Lower leg skin (tissue), 4 donors: ENCODE results near the gene UNC13C. TPM values are rescaled to one million over a fixed set of nuclear protein-coding genes. Genes with fewer than 3 reads are reported as not detected.

Source experiments
- DNase-seq, 2 donors: peaks; one replicate each; pipeline ENCODE4 v3.0.0-alpha.2; 2019; ENCODE audit warnings: low spot score in 2 of 2
- H3K4me3 ChIP-seq: fragments of 200-600 bp; sonication (generic); 2 replicates; pipeline ENCODE4 v1.5.1; 2017; ENCODE audit warnings: mild to moderate bottlenecking, low read depth; ENCODE audit not compliant: poor library complexity, severe bottlenecking
- POLR2A ChIP-seq, 2 donors: fragments of 450-650 bp; IDR thresholded peaks; one replicate each; pipeline ENCODE4 v1.6.1; 2016 to 2017; ENCODE audit warnings: antibody characterized with exemption in 2 of 2, mild to moderate bottlenecking in 1 of 2, moderate library complexity in 1 of 2
- WGBS, 2 donors: methylation state at CpG; one replicate each; pipeline ENCODE4 v1.1.5; 2018; 5-methylcytosine and 5-hydroxymethylcytosine counted together
- intact Hi-C: fragments of 100-400 bp; cut with DNase I; formaldehyde crosslinking; loops from one replicate; pipeline ENCODE4 v1.15.0; 2023; ENCODE audit warnings: low total_unique reads
- total RNA-seq, 4 donors: library from RNA; depleted of rRNA; stranded (reverse); fragments of >200 nt; gene quantifications; one replicate each; pipeline ENCODE4 v1.1.0, GENCODE V29; 2016
- TF ChIP-seq, protein P1 (sequence below), 3 donors: fragments of 450-650 bp; IDR thresholded peaks; one replicate each; pipeline ENCODE4 v1.5.1; 2016; ENCODE audit warnings: antibody characterized with exemption in 3 of 3, mild to moderate bottlenecking in 3 of 3, moderate library complexity in 2 of 3

UNC13C gene
- total RNA-seq, 4 donors from 2014 or later, result 0.08 to 0.84 (median 0.18) TPM

DNA sequence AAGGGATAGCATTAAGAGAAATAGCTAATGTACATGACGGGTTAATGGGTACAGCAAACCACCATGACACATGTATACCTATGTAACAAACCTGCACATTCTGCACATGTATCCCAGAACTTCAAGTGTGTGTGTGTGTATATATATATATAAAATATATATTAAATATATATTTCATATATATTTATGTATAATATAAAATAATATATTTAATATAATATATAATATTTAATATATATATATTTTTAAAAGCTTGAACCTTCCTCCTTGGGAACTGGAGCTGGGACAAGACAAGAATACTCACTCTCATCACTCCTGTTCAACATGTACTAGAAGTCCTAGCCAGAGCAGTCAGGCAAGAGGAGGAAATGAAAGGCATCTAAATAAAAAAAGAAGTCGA, 149.3 kb downstream of the UNC13C start:
- intact Hi-C loops, result no loop called here
- 79 to 89% methylated on average over 2 of the region's 2 CpGs for WGBS, 2 donors
- DNase-seq, result no peak
- H3K4me3 ChIP-seq, result no peak overlapping the region
- no peak for TF ChIP-seq POLR2A (IDR thresholded peaks at IDR 0.05)
- TF ChIP-seq, protein P1, sequence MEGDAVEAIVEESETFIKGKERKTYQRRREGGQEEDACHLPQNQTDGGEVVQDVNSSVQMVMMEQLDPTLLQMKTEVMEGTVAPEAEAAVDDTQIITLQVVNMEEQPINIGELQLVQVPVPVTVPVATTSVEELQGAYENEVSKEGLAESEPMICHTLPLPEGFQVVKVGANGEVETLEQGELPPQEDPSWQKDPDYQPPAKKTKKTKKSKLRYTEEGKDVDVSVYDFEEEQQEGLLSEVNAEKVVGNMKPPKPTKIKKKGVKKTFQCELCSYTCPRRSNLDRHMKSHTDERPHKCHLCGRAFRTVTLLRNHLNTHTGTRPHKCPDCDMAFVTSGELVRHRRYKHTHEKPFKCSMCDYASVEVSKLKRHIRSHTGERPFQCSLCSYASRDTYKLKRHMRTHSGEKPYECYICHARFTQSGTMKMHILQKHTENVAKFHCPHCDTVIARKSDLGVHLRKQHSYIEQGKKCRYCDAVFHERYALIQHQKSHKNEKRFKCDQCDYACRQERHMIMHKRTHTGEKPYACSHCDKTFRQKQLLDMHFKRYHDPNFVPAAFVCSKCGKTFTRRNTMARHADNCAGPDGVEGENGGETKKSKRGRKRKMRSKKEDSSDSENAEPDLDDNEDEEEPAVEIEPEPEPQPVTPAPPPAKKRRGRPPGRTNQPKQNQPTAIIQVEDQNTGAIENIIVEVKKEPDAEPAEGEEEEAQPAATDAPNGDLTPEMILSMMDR (IDR thresholded peaks at IDR 0.05), result no peak

DNA sequence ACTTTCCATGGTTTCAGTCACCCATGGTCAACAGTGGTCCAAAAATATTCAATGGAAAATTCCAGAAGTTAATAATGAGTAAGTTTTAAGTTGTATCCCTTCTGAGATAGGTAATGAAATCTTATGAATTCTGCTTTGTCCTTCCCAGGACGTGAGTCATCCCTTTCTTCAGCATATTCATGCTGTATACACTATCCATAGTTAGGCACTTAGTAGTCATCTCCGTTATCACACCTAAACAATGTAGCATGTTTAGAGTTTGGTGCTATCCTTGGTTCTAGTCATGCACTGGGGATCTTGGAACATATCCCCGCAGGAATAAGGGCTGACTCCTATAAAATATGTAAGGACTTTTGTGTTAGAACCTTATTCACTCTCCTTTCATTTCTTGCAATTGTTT, 153.2 kb downstream of the UNC13C start:
- 82 to 85% methylated on average over 3 of the region's 3 CpGs for WGBS, 2 donors
- intact Hi-C loops, result no loop called here
- DNase-seq, result no peak
- H3K4me3 ChIP-seq, result no peak overlapping the region
- no peak for TF ChIP-seq POLR2A (IDR thresholded peaks at IDR 0.05)
- TF ChIP-seq, protein P1 (IDR thresholded peaks at IDR 0.05), result no peak

DNA sequence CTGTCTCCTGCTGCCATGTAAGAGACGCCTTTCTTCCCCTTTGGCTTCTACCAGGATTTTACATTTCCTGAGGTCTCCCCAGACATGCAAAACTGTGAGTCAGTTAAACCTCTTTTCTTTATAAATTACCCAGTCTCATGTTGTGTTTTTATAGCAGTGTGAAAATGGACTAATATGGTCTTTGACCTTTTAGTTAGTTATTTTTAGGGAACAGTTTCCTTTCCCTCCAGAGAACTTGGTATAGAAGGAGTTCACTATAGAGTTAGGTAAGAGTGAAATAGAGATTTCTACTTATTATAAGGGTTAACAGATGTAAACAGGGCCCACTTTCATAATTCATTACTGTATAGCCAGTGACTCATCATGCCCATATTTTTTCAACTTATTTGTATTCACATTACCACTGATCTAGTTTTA, 170.9 kb downstream of the UNC13C start:
- no peak for DNase-seq
- WGBS, 2 donors, result 67 to 77% methylated on average over 1 of the region's 1 CpG
- intact Hi-C loops, result no loop called here
- TF ChIP-seq POLR2A (IDR thresholded peaks at IDR 0.05), result no peak
- TF ChIP-seq, protein P1 (IDR thresholded peaks at IDR 0.05), result no peak
- H3K4me3 ChIP-seq, result no peak overlapping the region

DNA sequence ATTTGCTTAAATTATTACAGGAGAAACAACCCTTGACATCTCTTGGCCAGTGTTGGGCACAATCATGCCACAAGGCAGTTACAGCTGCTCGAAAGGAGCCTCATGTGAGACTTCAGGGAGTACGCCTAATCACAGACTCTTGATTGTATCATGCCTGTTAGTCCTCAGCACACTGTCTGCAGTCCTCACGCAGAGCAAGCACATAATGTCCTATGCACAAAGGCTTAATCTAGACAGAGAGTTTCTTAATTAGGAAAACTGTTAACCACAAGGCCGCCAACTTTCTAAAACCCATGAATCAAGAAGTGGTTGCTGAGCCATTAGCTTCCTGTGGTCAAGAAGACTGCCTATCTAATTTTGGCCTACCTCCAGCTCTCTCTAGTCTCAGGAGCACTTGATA, 172.0 kb downstream of the UNC13C start:
- DNase-seq, result no peak
- WGBS, 2 donors, result 68 to 82% methylated on average over 4 of the region's 4 CpGs
- no peak overlapping the region for H3K4me3 ChIP-seq

DNA sequence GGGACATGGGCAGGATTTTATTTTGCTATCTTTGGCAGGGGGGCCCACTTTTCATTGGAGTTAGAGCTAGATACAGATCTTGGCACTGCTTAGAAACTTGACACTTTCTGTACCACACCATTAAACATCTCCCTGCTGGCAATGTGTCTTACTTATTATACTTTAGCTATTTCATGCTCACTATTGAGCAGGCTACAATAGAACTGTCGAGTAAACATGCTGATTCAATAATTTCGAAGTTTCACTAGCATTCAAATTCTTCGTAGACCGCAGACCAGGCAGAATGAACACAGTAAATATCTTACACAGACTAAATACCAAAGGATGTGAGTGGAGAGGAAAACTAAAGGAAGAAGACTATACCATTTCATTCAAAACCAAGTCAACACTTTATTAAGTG, 180.8 kb downstream of the UNC13C start:
- 69 to 73% methylated on average over 4 of the region's 4 CpGs for WGBS, 2 donors
- no peak for DNase-seq
- no peak overlapping the region for H3K4me3 ChIP-seq
- no peak for TF ChIP-seq POLR2A (IDR thresholded peaks at IDR 0.05)
- TF ChIP-seq, protein P1 (IDR thresholded peaks at IDR 0.05), result no peak
- intact Hi-C loops, result no loop called here

More for the DNA sequence above, 172.0 kb downstream of the UNC13C start:
- TF ChIP-seq POLR2A (IDR thresholded peaks at IDR 0.05), result no peak
- TF ChIP-seq, protein P1 (IDR thresholded peaks at IDR 0.05), result no peak
- intact Hi-C loops, result no loop called here

DNA sequence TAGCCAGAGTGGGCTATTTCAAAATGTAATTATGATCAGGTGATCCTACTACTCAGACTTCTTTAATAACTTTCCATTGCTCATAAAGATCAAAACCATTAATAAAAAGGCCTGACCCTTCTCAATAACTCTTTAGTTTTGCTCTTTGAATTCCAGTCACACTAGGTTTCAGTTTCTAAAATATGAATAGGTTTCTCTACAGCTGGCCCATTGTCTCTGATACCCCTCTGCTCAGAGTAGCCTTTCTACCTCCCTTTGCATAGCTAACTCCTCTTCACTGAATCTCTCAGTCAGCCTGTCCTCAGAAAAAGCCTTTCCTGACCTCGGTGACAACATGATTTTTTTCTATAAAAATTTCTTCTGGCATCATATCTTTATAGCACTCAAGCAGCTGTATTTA, 209.1 kb downstream of the UNC13C start:
- no peak for DNase-seq
- H3K4me3 ChIP-seq, result no peak overlapping the region
- WGBS, 2 donors, result 71 to 81% methylated on average over 1 of the region's 1 CpG
- TF ChIP-seq POLR2A (IDR thresholded peaks at IDR 0.05), result no peak
- TF ChIP-seq, protein P1 (IDR thresholded peaks at IDR 0.05), result no peak
- intact Hi-C loops, result no loop called here
